ENCODE results near the gene PLEKHG4.
A peak's percentile ranks its signal among the peaks of the same experiment; 100 is the strongest.

The PLEKHG4 gene

DNA sequence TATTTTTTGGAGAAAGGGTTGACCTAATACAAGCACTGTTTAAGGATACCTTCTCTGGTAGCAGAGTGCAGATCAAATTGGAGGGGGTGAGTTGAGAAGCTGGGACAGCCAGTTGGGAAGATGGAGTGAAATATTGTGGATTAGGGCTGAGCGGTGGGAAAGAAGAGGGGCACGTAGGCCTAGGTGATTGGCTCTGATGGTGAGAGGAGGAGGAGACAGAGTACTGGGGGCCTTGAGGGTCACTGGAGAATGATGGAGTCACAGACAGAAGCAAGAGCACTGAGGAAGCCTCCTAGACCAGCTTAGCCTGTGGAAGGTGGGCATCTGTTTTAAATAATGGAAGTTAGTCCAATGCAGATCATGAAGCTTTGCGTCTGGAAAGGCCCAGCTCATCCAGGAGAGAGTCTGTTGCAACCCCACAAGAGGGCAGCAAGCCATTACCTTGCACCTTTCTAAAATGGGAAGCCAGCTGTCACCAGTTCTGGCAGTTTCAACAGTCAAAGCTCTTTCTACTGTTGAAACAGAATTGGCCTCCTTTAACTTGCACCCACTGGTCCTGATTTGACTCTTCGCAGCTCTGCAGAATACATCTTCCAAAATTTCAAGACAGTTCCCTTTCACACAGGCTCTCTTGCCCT, 18.8 kb upstream of the PLEKHG4 start:
- Histone ChIP-seq H3K36me3 (ENCODE audit: insufficient read depth, insufficient read length, low read length) (no peaks in the 10 kb centered on the region), H3K9ac (ENCODE audit: insufficient read length, low read depth) (peak overlapping the region; percentile 38), H3K27me3 (ENCODE audit: insufficient read depth, insufficient read length) (no peaks in the 10 kb centered on the region), H3K4me3 (ENCODE audit: insufficient read length, low read depth) (no peak overlapping the region), H3K4me1 (ENCODE audit: insufficient read depth, insufficient read length) (no peaks in the 10 kb centered on the region), H3K9me3 (ENCODE audit: insufficient read depth, low read length) (no peaks in the 10 kb centered on the region)
- TF ChIP-seq ZNF274 (IDR thresholded peaks at IDR 0.05; ENCODE audit: low read depth, low read length) (no peak), YY1 (IDR thresholded peaks at IDR 0.05; ENCODE audit: insufficient read depth, insufficient read length) (no peak), SUZ12 (IDR thresholded peaks at IDR 0.05; ENCODE audit: extremely low read depth, insufficient read depth, insufficient read length) (no peak)
- DNase-seq (ENCODE audit: low read depth, low spot score): no peak

DNA sequence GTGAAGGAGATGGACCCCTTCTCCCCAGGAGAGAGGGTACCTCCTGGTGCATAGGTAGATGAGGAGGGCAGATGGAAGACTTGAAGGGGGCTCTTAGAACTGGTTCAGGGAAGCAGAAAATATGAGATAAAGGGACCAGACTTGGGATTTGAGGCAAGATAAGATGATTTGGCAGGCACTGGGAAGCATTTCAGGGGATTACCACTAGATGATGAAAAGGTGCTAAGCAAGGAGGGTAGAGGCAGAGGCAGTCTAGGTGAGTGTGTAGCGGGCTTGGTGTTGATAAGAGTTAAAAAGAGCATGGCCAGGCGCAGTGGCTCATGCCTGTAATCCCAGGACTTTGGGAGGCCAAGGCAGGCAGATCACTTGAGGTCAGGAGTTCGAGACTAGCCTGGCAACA, 16.1 kb upstream of the PLEKHG4 start:
- Histone ChIP-seq H3K36me3 (ENCODE audit: insufficient read depth, insufficient read length, low read length) (no peaks in the 10 kb centered on the region), H3K4me1 (ENCODE audit: insufficient read depth, insufficient read length) (no peaks in the 10 kb centered on the region), H3K9ac (ENCODE audit: insufficient read length, low read depth) (no peak overlapping the region), H3K9me3 (ENCODE audit: insufficient read depth, low read length) (no peaks in the 10 kb centered on the region), H3K4me3 (ENCODE audit: insufficient read length, low read depth) (no peak overlapping the region), H3K27me3 (ENCODE audit: insufficient read depth, insufficient read length) (no peaks in the 10 kb centered on the region)
- TF ChIP-seq ZNF274 (IDR thresholded peaks at IDR 0.05; ENCODE audit: low read depth, low read length): no peak
- no peak for TF ChIP-seq SUZ12 (IDR thresholded peaks at IDR 0.05; ENCODE audit: extremely low read depth, insufficient read depth, insufficient read length)
- TF ChIP-seq YY1 (IDR thresholded peaks at IDR 0.05; ENCODE audit: insufficient read depth, insufficient read length): no peak
- no peak for DNase-seq (ENCODE audit: low read depth, low spot score)

DNA sequence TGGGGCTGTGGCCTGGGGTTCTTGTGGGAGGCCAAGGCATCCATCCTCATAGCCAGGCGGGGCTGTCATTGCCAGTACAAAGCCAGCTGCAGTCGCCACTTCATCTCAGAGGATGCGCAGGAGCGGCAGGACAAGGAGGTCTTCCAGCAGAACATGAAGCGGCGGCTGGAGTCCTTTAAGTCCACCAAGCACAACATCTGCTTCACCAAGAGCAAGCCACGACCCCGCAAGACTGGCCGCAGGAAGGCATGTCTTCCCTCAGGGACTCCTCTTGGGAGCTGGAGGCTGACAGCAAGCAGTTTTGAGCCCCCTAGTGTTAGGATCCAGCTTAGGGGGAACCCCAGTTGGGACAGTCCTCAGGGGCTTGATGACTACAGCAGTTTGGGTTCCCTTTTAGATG, 15.1 kb upstream of the PLEKHG4 start:
- H3K9ac ChIP-seq (ENCODE audit: insufficient read length, low read depth): no peak overlapping the region

DNA sequence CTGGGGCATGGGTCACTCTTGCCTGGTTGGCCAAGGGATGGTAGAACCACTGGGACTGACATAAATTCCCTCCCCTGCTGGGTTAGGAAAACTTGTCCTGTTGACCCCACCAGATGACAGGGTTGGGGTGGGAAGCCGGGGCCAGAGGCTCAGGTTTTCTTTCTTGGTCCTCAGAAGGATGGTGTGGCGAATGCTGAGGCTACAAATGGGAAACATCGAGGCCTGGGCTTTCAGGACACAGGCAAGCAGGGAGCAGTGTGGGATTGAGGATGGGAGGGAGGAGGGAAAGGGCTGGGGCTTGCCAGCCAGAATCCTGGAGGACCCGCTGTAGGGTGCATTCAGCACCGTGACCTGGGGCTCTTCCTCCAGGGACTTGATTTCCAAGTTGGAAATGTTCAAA, 14.5 kb upstream of the PLEKHG4 start:
- Histone ChIP-seq H3K4me1 (ENCODE audit: insufficient read depth, insufficient read length) (no peaks in the 10 kb centered on the region), H3K4me3 (ENCODE audit: insufficient read length, low read depth) (no peak overlapping the region), H3K9me3 (ENCODE audit: insufficient read depth, low read length) (no peaks in the 10 kb centered on the region), H3K9ac (ENCODE audit: insufficient read length, low read depth) (no peak overlapping the region), H3K36me3 (ENCODE audit: insufficient read depth, insufficient read length, low read length) (no peaks in the 10 kb centered on the region), H3K27me3 (ENCODE audit: insufficient read depth, insufficient read length) (no peaks in the 10 kb centered on the region)
- DNase-seq (ENCODE audit: low read depth, low spot score): no peak
- TF ChIP-seq ZNF274 (IDR thresholded peaks at IDR 0.05; ENCODE audit: low read depth, low read length) (no peak), SUZ12 (IDR thresholded peaks at IDR 0.05; ENCODE audit: extremely low read depth, insufficient read depth, insufficient read length) (no peak), YY1 (IDR thresholded peaks at IDR 0.05; ENCODE audit: insufficient read depth, insufficient read length) (no peak)

More for the DNA sequence above, 15.1 kb upstream of the PLEKHG4 start:
- H3K4me3 ChIP-seq (ENCODE audit: insufficient read length, low read depth): no peak overlapping the region
- H3K36me3 ChIP-seq (ENCODE audit: insufficient read depth, insufficient read length, low read length): no peaks in the 10 kb centered on the region
- H3K4me1 ChIP-seq (ENCODE audit: insufficient read depth, insufficient read length): no peaks in the 10 kb centered on the region
- DNase-seq (ENCODE audit: low read depth, low spot score): no peak
- no peaks in the 10 kb centered on the region for H3K9me3 ChIP-seq (ENCODE audit: insufficient read depth, low read length)
- H3K27me3 ChIP-seq (ENCODE audit: insufficient read depth, insufficient read length): no peaks in the 10 kb centered on the region
- TF ChIP-seq ZNF274 (IDR thresholded peaks at IDR 0.05; ENCODE audit: low read depth, low read length) (no peak), SUZ12 (IDR thresholded peaks at IDR 0.05; ENCODE audit: extremely low read depth, insufficient read depth, insufficient read length) (no peak), YY1 (IDR thresholded peaks at IDR 0.05; ENCODE audit: insufficient read depth, insufficient read length) (no peak)

DNA sequence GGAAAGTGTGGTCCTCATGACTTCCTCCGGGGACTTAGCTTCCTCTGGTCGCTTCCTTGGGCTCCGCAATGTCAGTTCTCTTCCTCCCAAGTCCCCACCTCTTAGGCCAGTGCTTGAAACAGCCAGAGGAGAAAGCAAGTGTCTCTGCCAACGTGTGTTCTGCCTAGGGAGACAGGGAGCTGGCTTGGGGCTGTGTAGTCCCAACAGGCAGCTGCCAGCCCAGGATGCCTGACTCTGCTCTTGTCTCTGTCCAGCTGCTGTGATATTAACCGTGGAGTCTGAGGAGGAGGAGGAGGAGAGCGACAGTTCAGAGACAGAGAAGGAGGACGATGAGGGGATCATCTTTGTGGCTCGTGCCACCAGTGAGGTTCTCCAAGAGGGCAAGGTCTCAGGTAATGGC, 13.5 kb upstream of the PLEKHG4 start:
- H3K27me3 ChIP-seq (ENCODE audit: insufficient read depth, insufficient read length): no peaks in the 10 kb centered on the region

DNA sequence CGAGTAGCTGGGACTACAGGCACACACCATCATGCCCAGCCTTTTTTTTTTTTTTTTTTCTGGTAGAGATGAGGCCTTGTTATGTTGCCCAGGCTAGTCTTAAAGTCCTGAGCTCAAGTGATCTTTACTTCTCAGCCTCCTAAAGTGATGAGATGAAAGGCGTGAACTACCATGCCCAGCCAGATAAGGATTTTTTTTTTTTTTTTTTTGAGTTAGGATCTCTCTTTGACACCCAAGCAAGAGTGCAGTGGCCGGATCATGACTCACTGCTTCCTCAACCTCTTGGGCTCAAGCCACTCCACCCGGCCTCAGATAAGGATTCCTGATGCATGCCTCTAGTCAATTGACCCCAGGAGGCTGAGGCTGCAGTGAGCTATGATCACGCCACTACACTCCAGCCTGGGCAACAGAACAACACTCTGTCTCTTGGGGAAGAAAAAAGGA, 11.2 kb upstream of the PLEKHG4 start:
- no peak for TF ChIP-seq SUZ12 (IDR thresholded peaks at IDR 0.05; ENCODE audit: extremely low read depth, insufficient read depth, insufficient read length)
- TF ChIP-seq ZNF274 (IDR thresholded peaks at IDR 0.05; ENCODE audit: low read depth, low read length): no peak
- TF ChIP-seq YY1 (IDR thresholded peaks at IDR 0.05; ENCODE audit: insufficient read depth, insufficient read length): no peak
- Histone ChIP-seq H3K4me1 (ENCODE audit: insufficient read depth, insufficient read length) (no peaks in the 10 kb centered on the region), H3K9ac (ENCODE audit: insufficient read length, low read depth) (no peak overlapping the region), H3K27me3 (ENCODE audit: insufficient read depth, insufficient read length) (no peaks in the 10 kb centered on the region), H3K4me3 (ENCODE audit: insufficient read length, low read depth) (no peak overlapping the region), H3K36me3 (ENCODE audit: insufficient read depth, insufficient read length, low read length) (peaks cover 6% of the 10 kb centered on the region), H3K9me3 (ENCODE audit: insufficient read depth, low read length) (no peaks in the 10 kb centered on the region)
- DNase-seq (ENCODE audit: low read depth, low spot score): no peak

More for the DNA sequence above, 13.5 kb upstream of the PLEKHG4 start:
- no peaks in the 10 kb centered on the region for H3K4me1 ChIP-seq (ENCODE audit: insufficient read depth, insufficient read length)
- no peak overlapping the region for H3K4me3 ChIP-seq (ENCODE audit: insufficient read length, low read depth)
- TF ChIP-seq YY1 (IDR thresholded peaks at IDR 0.05; ENCODE audit: insufficient read depth, insufficient read length): no peak
- no peak for DNase-seq (ENCODE audit: low read depth, low spot score)
- H3K36me3 ChIP-seq (ENCODE audit: insufficient read depth, insufficient read length, low read length): no peaks in the 10 kb centered on the region
- no peaks in the 10 kb centered on the region for H3K9me3 ChIP-seq (ENCODE audit: insufficient read depth, low read length)
- no peak overlapping the region for H3K9ac ChIP-seq (ENCODE audit: insufficient read length, low read depth)

DNA sequence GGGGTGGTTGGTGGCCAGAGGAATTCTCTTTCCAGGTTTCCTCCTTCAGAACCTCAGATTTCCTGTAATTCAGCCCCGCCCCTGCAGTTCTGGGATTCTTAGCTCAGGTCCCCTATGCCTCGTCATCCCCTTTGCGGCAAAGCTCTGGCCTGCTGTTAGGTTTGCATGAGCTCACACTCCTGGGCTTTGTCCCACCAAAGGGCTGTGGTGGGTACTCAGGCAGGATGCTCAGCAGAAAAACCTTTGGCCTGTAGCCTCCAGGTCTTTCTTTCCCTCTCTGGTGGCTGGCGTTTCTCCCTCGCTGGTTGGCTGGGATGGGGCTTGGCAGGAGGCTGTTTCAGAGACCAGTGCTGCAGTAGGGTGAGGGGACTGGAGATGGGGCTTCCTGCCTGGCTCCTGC, 9.6 kb upstream of the PLEKHG4 start:
- Histone ChIP-seq H3K27me3 (ENCODE audit: insufficient read depth, insufficient read length) (no peaks in the 10 kb centered on the region), H3K4me3 (ENCODE audit: insufficient read length, low read depth) (no peak overlapping the region), H3K36me3 (ENCODE audit: insufficient read depth, insufficient read length, low read length) (peaks cover 9% of the 10 kb centered on the region), H3K9me3 (ENCODE audit: insufficient read depth, low read length) (no peaks in the 10 kb centered on the region), H3K9ac (ENCODE audit: insufficient read length, low read depth) (no peak overlapping the region), H3K4me1 (ENCODE audit: insufficient read depth, insufficient read length) (no peaks in the 10 kb centered on the region)
- TF ChIP-seq SUZ12 (IDR thresholded peaks at IDR 0.05; ENCODE audit: extremely low read depth, insufficient read depth, insufficient read length): no peak
- no peak for TF ChIP-seq ZNF274 (IDR thresholded peaks at IDR 0.05; ENCODE audit: low read depth, low read length)
- no peak for DNase-seq (ENCODE audit: low read depth, low spot score)

All from NT2/D1 (cell line).